Measurements from ENCODE around the gene FGF6. TPM values are rescaled to one million over a fixed set of nuclear protein-coding genes. Genes with fewer than 3 reads are reported as not detected.

The FGF6 gene
- total and polyA plus RNA-seq, 9 of the 15 experiments (the other 6 are each of a cell fraction or from before 2014, with no cell fraction given): 0.14 TPM; not detected in 8

DNA sequence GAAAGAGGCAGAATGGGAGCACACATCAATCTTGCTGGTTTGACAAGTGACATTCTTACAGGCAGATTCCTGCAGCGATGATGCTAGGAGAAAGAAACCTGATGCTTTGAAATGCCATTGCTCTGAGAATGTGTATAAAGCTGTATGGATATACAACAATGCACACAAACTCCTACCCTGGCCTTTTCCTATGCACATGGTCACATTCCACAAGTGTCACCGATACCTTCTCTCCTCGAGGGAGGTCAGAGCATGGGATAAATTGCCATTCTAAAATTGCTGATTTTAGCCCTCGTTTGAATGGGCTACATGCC lies 11.9 kb downstream of the FGF6 start (continued):
- TF ChIP-seq RUNX1 (IDR thresholded peaks at IDR 0.05; ENCODE audit: low read depth) (no peak), SMARCA5 (IDR thresholded peaks at IDR 0.05) (no peak)

GRCh38 chr12:4432878-4433744 lies 12.5 kb downstream of the FGF6 start:
- no peak overlapping the region for H3K9ac ChIP-seq (ENCODE audit: insufficient read depth in 1 of 2, low read depth in 2 of 2, low read length in 2 of 2)
- H3K4me1 ChIP-seq (replicated peaks in 1 of 2; ENCODE audit: control insufficient read depth in 2 of 2, insufficient read depth in 2 of 2, low read length in 2 of 2): no peaks in the 10 kb centered on the region
- H3K27me3 ChIP-seq (ENCODE audit: control insufficient read depth in 2 of 2, insufficient read depth in 2 of 2, low read length in 2 of 2): peaks cover 8 to 38% of the 10 kb centered on the region in 2 experiments; a peak in 4 of 5 replicates
- 2% methylated on average over 6 of the region's 9 CpGs for WGBS (ENCODE audit: insufficient coverage, low coverage, missing lambda C conversion rate)
- CTCF ChIA-PET (ENCODE audit: low intra/inter-chr PET ratio): no interaction called here
- in situ Hi-C loops (cut with MboI): no loop called here
- H3K36me3 ChIP-seq (ENCODE audit: control insufficient read depth, insufficient read depth, low read length): no peaks in the 10 kb centered on the region
- no peaks in the 10 kb centered on the region for H3K9me1 ChIP-seq (ENCODE audit: control insufficient read depth, insufficient read depth, low read length)
- POLR2A ChIA-PET: interaction anchor here (1.1 kb wide), 1 partner anchor 14 kb away, joined by 4 read pairs; no protein-coding TSS in a partner anchor
- BruUV-seq (replicated peaks): no TSS peak
- no peak for TF ChIP-seq MLLT1 (IDR thresholded peaks at IDR 0.05)
- no peak for TF ChIP-seq SAFB2 (IDR thresholded peaks at IDR 0.05; ENCODE audit: borderline replicate concordance, low read depth, low read length, severe bottlenecking)
- no peak for TF ChIP-seq ZNF311 (CRISPR knock-in tag; IDR thresholded peaks at IDR 0.05)
- TF ChIP-seq, protein P1, sequence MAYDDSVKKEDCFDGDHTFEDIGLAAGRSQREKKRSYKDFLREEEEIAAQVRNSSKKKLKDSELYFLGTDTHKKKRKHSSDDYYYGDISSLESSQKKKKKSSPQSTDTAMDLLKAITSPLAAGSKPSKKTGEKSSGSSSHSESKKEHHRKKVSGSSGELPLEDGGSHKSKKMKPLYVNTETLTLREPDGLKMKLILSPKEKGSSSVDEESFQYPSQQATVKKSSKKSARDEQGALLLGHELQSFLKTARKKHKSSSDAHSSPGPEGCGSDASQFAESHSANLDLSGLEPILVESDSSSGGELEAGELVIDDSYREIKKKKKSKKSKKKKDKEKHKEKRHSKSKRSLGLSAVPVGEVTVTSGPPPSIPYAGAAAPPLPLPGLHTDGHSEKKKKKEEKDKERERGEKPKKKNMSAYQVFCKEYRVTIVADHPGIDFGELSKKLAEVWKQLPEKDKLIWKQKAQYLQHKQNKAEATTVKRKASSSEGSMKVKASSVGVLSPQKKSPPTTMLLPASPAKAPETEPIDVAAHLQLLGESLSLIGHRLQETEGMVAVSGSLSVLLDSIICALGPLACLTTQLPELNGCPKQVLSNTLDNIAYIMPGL (CRISPR knock-in tag; IDR thresholded peaks at IDR 0.05): no peak
- TF ChIP-seq SAFB (IDR thresholded peaks at IDR 0.05; ENCODE audit: borderline replicate concordance, low read depth, low read length): no peak
- TF ChIP-seq ZNF445 (CRISPR knock-in tag; IDR thresholded peaks at IDR 0.05; ENCODE audit: low read depth): no peak
- TF ChIP-seq NONO (IDR thresholded peaks at IDR 0.05; ENCODE audit: low read depth in 2 of 2, low read length in 1 of 2): no peak
- TF ChIP-seq, protein P2, sequence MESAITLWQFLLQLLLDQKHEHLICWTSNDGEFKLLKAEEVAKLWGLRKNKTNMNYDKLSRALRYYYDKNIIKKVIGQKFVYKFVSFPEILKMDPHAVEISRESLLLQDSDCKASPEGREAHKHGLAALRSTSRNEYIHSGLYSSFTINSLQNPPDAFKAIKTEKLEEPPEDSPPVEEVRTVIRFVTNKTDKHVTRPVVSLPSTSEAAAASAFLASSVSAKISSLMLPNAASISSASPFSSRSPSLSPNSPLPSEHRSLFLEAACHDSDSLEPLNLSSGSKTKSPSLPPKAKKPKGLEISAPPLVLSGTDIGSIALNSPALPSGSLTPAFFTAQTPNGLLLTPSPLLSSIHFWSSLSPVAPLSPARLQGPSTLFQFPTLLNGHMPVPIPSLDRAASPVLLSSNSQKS (CRISPR knock-in tag; IDR thresholded peaks at IDR 0.05): no peak
- H3K9me3 ChIP-seq (replicated peaks; ENCODE audit: control insufficient read depth, insufficient read depth, low read depth, low read length): no peaks in the 10 kb centered on the region
- H2AFZ ChIP-seq (ENCODE audit: low read depth, low read length): no peak overlapping the region
- ATAC-seq (no peak), DNase-seq (ENCODE audit: extremely low read depth in 1 of 4, low spot score in 3 of 4) (no peak), FAIRE-seq (no peak)
- no peaks in the 10 kb centered on the region for H4K20me1 ChIP-seq (replicated peaks; ENCODE audit: control insufficient read depth, insufficient read depth, low read length)
- H3K4me2 ChIP-seq (ENCODE audit: insufficient read depth, low read length): no peak overlapping the region
- intact Hi-C loops (cut with micrococcal nuclease): no loop called here
- H3K4me3 ChIP-seq: no peak overlapping the region
- no peaks in the 10 kb centered on the region for H3K79me2 ChIP-seq (ENCODE audit: control insufficient read depth, insufficient read depth, low read length)
- no peak overlapping the region for H3K27ac ChIP-seq (ENCODE audit: extremely low read depth, low read depth, low read length)
